Measurements from ENCODE around the gene CCT6A. TPM values are rescaled to one million over a fixed set of nuclear protein-coding genes. Genes with fewer than 3 reads are reported as not detected.
A peak's percentile ranks its signal among the peaks of the same experiment; 100 is the strongest.

Gene CCT6A
- total and polyA plus RNA-seq, 9 of the 15 experiments (the other 6 are each of a cell fraction or from before 2014, with no cell fraction given) = 244 to 708 (median 387) TPM

DNA sequence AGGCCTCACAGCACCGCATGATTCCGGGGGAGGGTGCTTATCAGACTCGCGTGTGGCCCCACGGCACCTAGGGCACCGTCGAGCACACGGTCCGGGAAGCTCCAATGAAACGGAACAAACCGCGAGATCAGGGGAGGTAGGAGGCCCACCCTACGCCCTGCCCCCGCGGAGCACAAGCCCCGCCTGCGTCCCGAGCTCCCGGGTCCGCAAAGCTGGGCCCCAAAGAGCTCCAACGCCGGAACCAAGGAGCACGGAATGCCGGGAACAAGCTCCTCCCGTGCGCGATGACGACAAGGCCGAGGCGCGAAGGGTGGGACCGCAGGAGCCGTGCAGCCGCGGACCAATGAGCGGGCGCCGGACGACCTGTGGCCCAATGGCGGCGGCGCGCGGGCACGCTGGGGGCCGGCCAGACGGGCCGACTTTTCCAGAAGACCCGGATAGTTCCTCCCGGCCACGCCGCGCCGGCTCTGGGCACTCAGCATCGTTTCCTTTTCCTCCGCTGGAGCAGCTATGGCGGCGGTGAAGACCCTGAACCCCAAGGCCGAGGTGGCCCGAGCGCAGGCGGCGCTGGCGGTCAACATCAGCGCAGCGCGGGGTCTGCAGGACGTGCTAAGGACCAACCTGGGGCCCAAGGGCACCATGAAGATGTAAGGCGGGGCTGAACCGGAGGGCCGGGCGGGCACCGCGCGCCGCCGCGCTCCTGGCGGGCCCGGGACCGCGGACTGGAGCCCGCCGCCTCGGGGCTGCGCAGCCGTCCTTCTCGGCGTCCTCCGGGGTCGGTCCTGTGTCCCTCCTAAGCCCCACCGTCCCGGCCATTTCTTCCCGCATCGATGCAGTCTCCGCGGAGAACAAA is at the start of gene CCT6A, which contains the start of gene PSPH (continued):
- TF ChIP-seq, protein P1, sequence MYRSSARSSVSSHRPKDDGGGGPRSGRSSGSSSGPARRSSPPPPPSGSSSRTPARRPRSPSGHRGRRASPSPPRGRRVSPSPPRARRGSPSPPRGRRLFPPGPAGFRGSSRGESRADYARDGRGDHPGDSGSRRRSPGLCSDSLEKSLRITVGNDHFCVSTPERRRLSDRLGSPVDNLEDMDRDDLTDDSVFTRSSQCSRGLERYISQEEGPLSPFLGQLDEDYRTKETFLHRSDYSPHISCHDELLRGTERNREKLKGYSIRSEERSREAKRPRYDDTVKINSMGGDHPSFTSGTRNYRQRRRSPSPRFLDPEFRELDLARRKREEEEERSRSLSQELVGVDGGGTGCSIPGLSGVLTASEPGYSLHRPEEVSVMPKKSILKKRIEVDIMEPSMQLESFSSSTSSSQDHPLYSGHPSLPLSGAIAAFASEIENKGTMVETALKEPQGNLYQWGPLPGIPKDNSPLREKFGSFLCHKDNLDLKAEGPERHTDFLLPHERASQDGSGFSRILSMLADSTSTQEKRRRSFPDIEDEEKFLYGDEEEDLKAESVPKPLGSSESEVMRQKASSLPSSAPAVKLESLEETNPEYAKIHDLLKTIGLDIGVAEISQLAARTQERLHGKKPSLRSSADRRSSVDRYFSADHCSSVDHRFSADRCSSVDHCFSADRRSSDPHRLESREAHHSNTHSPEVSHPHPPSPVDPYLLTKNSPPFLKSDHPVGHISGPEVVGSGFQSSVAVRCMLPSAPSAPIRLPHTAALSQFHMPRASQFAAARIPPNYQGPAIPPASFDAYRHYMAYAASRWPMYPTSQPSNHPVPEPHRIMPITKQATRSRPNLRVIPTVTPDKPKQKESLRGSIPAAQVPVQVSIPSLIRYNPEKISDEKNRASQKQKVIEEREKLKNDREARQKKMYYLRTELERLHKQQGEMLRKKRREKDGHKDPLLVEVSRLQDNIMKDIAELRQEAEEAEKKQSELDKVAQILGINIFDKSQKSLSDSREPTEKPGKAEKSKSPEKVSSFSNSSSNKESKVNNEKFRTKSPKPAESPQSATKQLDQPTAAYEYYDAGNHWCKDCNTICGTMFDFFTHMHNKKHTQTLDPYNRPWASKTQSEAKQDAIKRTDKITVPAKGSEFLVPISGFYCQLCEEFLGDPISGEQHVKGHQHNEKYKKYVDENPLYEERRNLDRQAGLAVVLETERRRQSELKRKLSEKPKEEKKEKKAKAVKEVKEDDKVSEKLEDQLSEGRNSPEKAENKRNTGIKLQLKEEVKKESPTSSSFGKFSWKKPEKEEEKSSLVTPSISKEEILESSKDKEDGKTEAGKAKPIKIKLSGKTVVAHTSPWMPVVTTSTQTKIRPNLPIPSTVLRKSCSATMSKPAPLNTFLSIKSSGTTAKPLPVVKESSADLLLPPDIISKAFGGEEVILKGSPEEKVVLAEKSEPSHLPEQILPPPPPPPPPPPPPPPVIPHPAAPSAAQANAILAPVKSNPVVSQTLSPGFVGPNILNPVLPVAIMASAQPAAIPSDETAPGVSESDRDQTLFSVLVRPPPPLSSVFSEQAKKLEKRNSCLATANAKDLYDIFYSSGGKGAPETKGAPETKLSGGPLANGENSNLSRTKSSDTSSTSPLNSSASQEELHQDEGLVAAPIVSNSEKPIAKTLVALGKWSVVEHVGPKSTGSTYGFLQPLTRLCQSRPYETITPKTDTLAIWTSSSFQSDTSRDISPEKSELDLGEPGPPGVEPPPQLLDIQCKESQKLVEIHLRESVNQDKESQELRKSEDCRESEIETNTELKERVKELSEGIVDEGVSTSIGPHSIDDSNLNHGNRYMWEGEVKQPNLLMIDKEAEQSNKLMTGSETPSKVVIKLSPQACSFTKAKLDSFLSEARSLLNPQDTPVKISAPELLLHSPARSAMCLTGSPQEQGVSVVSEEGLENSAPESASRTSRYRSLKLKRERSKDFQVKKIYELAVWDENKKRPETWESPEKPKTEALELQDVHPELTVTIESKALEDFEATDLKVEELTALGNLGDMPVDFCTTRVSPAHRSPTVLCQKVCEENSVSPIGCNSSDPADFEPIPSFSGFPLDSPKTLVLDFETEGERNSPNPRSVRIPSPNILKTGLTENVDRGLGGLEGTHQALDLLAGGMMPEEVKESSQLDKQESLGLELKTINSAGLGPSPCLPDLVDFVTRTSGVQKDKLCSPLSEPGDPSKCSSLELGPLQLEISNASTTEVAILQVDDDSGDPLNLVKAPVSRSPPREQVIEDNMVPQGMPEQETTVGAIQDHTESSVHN (IDR thresholded peaks at IDR 0.05; ENCODE audit: borderline replicate concordance in 1 of 2, low read depth in 1 of 2) = no peak
- TF ChIP-seq, protein P2, sequence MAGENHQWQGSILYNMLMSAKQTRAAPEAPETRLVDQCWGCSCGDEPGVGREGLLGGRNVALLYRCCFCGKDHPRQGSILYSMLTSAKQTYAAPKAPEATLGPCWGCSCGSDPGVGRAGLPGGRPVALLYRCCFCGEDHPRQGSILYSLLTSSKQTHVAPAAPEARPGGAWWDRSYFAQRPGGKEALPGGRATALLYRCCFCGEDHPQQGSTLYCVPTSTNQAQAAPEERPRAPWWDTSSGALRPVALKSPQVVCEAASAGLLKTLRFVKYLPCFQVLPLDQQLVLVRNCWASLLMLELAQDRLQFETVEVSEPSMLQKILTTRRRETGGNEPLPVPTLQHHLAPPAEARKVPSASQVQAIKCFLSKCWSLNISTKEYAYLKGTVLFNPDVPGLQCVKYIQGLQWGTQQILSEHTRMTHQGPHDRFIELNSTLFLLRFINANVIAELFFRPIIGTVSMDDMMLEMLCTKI (IDR thresholded peaks at IDR 0.05; ENCODE audit: partially characterized antibody) = no peak
- TF ChIP-seq, protein P3, sequence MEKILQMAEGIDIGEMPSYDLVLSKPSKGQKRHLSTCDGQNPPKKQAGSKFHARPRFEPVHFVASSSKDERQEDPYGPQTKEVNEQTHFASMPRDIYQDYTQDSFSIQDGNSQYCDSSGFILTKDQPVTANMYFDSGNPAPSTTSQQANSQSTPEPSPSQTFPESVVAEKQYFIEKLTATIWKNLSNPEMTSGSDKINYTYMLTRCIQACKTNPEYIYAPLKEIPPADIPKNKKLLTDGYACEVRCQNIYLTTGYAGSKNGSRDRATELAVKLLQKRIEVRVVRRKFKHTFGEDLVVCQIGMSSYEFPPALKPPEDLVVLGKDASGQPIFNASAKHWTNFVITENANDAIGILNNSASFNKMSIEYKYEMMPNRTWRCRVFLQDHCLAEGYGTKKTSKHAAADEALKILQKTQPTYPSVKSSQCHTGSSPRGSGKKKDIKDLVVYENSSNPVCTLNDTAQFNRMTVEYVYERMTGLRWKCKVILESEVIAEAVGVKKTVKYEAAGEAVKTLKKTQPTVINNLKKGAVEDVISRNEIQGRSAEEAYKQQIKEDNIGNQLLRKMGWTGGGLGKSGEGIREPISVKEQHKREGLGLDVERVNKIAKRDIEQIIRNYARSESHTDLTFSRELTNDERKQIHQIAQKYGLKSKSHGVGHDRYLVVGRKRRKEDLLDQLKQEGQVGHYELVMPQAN (IDR thresholded peaks at IDR 0.05; ENCODE audit: borderline replicate concordance) = peak; percentile 54; the same call in 1 of the 2 replicates
- TF ChIP-seq, protein P4, sequence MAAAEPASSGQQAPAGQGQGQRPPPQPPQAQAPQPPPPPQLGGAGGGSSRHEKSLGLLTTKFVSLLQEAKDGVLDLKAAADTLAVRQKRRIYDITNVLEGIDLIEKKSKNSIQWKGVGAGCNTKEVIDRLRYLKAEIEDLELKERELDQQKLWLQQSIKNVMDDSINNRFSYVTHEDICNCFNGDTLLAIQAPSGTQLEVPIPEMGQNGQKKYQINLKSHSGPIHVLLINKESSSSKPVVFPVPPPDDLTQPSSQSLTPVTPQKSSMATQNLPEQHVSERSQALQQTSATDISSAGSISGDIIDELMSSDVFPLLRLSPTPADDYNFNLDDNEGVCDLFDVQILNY (CRISPR knock-in tag; IDR thresholded peaks at IDR 0.05) = no peak
- TF ChIP-seq NFXL1 (CRISPR knock-in tag; IDR thresholded peaks at IDR 0.05) = no peak
- no peak for TF ChIP-seq CEBPB (tag; IDR thresholded peaks at IDR 0.05)
- TF ChIP-seq SLC30A9 (CRISPR knock-in tag; IDR thresholded peaks at IDR 0.05) = no peak
- TF ChIP-seq PTBP1 (IDR thresholded peaks at IDR 0.05; ENCODE audit: low read depth, low read length) = no peak
- no peak for TF ChIP-seq SNRNP70 (optimal IDR thresholded peaks at IDR 0.05; ENCODE audit: low read depth, low read length)
- peak; percentile 80 for TF ChIP-seq CREB1 (IDR thresholded peaks at IDR 0.05)
- peak; percentile 88 for TF ChIP-seq CREB1 (CRISPR knock-in tag; IDR thresholded peaks at IDR 0.05)
- TF ChIP-seq PRMT5 (CRISPR knock-in tag; IDR thresholded peaks at IDR 0.05) = no peak
- peak; percentile 48 for TF ChIP-seq RBBP5 (IDR thresholded peaks at IDR 0.05; ENCODE audit: borderline replicate concordance, insufficient read depth, low read length, poor library complexity, severe bottlenecking)
